ENCODE data around the gene PLBD2. TPM values are rescaled to one million over a fixed set of nuclear protein-coding genes. Genes with fewer than 3 reads are reported as not detected.

PLBD2 gene
- total RNA-seq, 1 donor from 2014 or later: 52.2 TPM

- no peak overlapping the region for H3K9ac ChIP-seq (ENCODE audit: low read length)
- no peak overlapping the region for H3K4me3 ChIP-seq (ENCODE audit: insufficient read depth, low read depth, low read length)
- TF ChIP-seq CTCF (IDR thresholded peaks at IDR 0.05; ENCODE audit: insufficient read depth, low read depth, low read length): no peak
- TF ChIP-seq EZH2 (IDR thresholded peaks at IDR 0.05; ENCODE audit: insufficient read depth, low read length): no peak
- no peaks in the 10 kb centered on the region for H3K79me2 ChIP-seq (ENCODE audit: insufficient read depth, low read length)
- Mint-ChIP-seq H3K27me3 (ENCODE audit: low read depth, unreplicated experiment) (peaks cover 12% of the 10 kb centered on the region), H3K4me3 (ENCODE audit: unreplicated experiment) (no peak overlapping the region), H3K36me3 (ENCODE audit: low read depth, unreplicated experiment) (no peaks in the 10 kb centered on the region), H3K27ac (ENCODE audit: unreplicated experiment) (no peak overlapping the region), H3K9me3 (ENCODE audit: unreplicated experiment) (no peaks in the 10 kb centered on the region), H3K4me1 (ENCODE audit: low read depth, unreplicated experiment) (peaks cover 2% of the 10 kb centered on the region)
- FAIRE-seq: no peak
- H2AFZ ChIP-seq (ENCODE audit: low read depth, low read length): no peak overlapping the region
- no peaks in the 10 kb centered on the region for H3K36me3 ChIP-seq (ENCODE audit: insufficient read depth, low read length)
- peaks cover 8% of the 10 kb centered on the region for H3K4me1 ChIP-seq (ENCODE audit: insufficient read depth, low read length)
- DNase-seq (ENCODE audit: low read depth): no peak
- H3K4me2 ChIP-seq (ENCODE audit: low read length): peak overlapping the region; percentile 90
- no peaks in the 10 kb centered on the region for H3K9me3 ChIP-seq (ENCODE audit: insufficient read depth, low read depth, low read length)
- no peak overlapping the region for H3K27ac ChIP-seq (ENCODE audit: low read depth, low read length)
- no peaks in the 10 kb centered on the region for H4K20me1 ChIP-seq (ENCODE audit: insufficient read depth, low read length)
- H3K27me3 ChIP-seq (ENCODE audit: insufficient read depth, low read length): no peaks in the 10 kb centered on the region
Measured at GRCh38 chr12:113333418-113333750, 25.0 kb upstream of the PLBD2 start.

- peak overlapping the region; percentile 90 for H3K4me2 ChIP-seq (ENCODE audit: low read length)
- no peak overlapping the region for H3K27ac Mint-ChIP-seq (ENCODE audit: unreplicated experiment)
- no peaks in the 10 kb centered on the region for H3K9me3 Mint-ChIP-seq (ENCODE audit: unreplicated experiment)
- H3K27me3 Mint-ChIP-seq (ENCODE audit: low read depth, unreplicated experiment): peaks cover 12% of the 10 kb centered on the region
- no peaks in the 10 kb centered on the region for H3K27me3 ChIP-seq (ENCODE audit: insufficient read depth, low read length)
- FAIRE-seq (no peak), DNase-seq (ENCODE audit: low read depth) (no peak)
- no peaks in the 10 kb centered on the region for H3K9me3 ChIP-seq (ENCODE audit: insufficient read depth, low read depth, low read length)
- no peaks in the 10 kb centered on the region for H3K36me3 ChIP-seq (ENCODE audit: insufficient read depth, low read length)
- H3K4me1 Mint-ChIP-seq (ENCODE audit: low read depth, unreplicated experiment): peaks cover 2% of the 10 kb centered on the region
- H3K4me3 ChIP-seq (ENCODE audit: insufficient read depth, low read depth, low read length): peak overlapping the region; percentile 61
- H3K4me3 Mint-ChIP-seq (ENCODE audit: unreplicated experiment): peak overlapping the region; percentile 88
- H3K4me1 ChIP-seq (ENCODE audit: insufficient read depth, low read length): peaks cover 8% of the 10 kb centered on the region
- H3K9ac ChIP-seq (ENCODE audit: low read length): peak overlapping the region; percentile 74
- H4K20me1 ChIP-seq (ENCODE audit: insufficient read depth, low read length): no peaks in the 10 kb centered on the region
- H3K36me3 Mint-ChIP-seq (ENCODE audit: low read depth, unreplicated experiment): no peaks in the 10 kb centered on the region
- H3K79me2 ChIP-seq (ENCODE audit: insufficient read depth, low read length): no peaks in the 10 kb centered on the region
- H2AFZ ChIP-seq (ENCODE audit: low read depth, low read length): peak overlapping the region; percentile 86
- no peak overlapping the region for H3K27ac ChIP-seq (ENCODE audit: low read depth, low read length)
- no peak for TF ChIP-seq EZH2 (IDR thresholded peaks at IDR 0.05; ENCODE audit: insufficient read depth, low read length)
- no peak for TF ChIP-seq CTCF (IDR thresholded peaks at IDR 0.05; ENCODE audit: insufficient read depth, low read depth, low read length)
Measured at GRCh38 chr12:113333877-113334785, 24.3 kb upstream of the PLBD2 start.

All from astrocyte (in vitro differentiated cells and primary cell).